Thyroid gland (tissue), 4 donors: Measurements from ENCODE around the gene ATP9B. TPM values are rescaled to one million over a fixed set of nuclear protein-coding genes. Genes with fewer than 3 reads are reported as not detected.
"Not testable (repeated sequence)": the region's sequence is repeated elsewhere in the genome, so short reads cannot be mapped to it uniquely, and the experiment has no call there.

Experiments used
- DNase-seq, 2 donors: peaks; one replicate each; pipeline ENCODE4 v3.0.0-alpha.2; 2019
- H3K27ac ChIP-seq, 3 donors: fragments of 200-600 bp; sonication (generic); 1 replicate in 2 of 3; 2 replicates in 1 of 3; pipeline ENCODE4 v1.5.1; 2016 to 2019; ENCODE audit warnings: mild to moderate bottlenecking in 1 of 3, moderate library complexity in 1 of 3
- H3K27me3 ChIP-seq: fragments of 200-600 bp; sonication (generic); one replicate; pipeline ENCODE4 v1.5.1; 2019
- H3K36me3 ChIP-seq, 2 donors: fragments of 200-600 bp; sonication (generic); one replicate each; pipeline ENCODE4 v1.5.1; 2016 to 2019
- H3K4me1 ChIP-seq, 2 donors: fragments of 200-600 bp; sonication (generic); one replicate each; pipeline ENCODE4 v1.5.1; 2017 to 2019
- H3K4me3 ChIP-seq, 3 donors: fragments of 200-600 bp; sonication (generic); replicated peaks in 1 of 3; 1 replicate in 2 of 3; 2 replicates in 1 of 3; pipeline ENCODE4 v1.5.1; 2016; ENCODE audit warnings: mild to moderate bottlenecking in 1 of 3
- H3K9me3 ChIP-seq: fragments of 200-600 bp; sonication (generic); one replicate; pipeline ENCODE4 v1.5.1; 2017
- CTCF ChIP-seq, 6 experiments: fragments of 200-600 bp in 3 of 6; fragments of 450-650 bp in 3 of 6; sonication (generic) in 3 of 6; IDR thresholded peaks; one replicate each; pipeline ENCODE4 v1.5.1; 2016 to 2019; ENCODE audit warnings: antibody characterized with exemption in 6 of 6, mild to moderate bottlenecking in 2 of 6, inconsistent platforms in 1 of 6, moderate library complexity in 1 of 6
- POLR2A ChIP-seq, 2 donors: fragments of 450-650 bp; IDR thresholded peaks; one replicate each; pipeline ENCODE4 v1.6.1; 2017; ENCODE audit warnings: antibody characterized with exemption in 2 of 2, mild to moderate bottlenecking in 2 of 2, moderate library complexity in 1 of 2
- WGBS, 2 donors: methylation state at CpG; one replicate each; pipeline ENCODE4 v1.1.5; 2017; 5-methylcytosine and 5-hydroxymethylcytosine counted together
- intact Hi-C: fragments of 100-400 bp; cut with DNase I; formaldehyde crosslinking; loops from one replicate; pipeline ENCODE4 v1.15.1; 2023
- total RNA-seq, 4 donors: library from RNA; depleted of rRNA; stranded (reverse); fragments of >200 nt; gene quantifications; one replicate each; pipeline ENCODE4 v1.2.3, GENCODE V29; 2016

ATP9B gene
- total RNA-seq, 4 donors from 2014 or later, result 30.6 to 58.1 (median 48.2) TPM

DNA sequence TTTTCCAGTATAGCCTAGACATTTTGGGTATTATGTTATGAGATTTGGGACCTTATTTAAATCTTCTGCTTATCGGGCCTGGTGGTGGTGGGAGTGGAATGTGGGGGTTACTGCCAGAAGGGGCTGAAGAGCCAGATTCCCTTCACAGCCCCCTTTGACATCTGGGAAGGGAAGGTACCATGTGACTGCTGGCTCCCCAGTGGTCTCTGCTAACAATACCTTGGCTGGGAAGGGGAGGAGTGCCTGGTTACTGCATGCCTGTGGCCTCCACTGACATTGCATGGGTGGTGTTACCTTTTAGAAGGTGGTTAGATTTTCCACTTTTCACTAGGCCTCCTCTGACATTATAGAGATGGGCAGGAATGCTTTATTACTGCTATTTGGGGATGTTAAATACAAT lies 8.0 kb downstream of the ATP9B start:
- Histone ChIP-seq H3K36me3 (no peaks in the 10 kb centered on the region), H3K27me3 (no peaks in the 10 kb centered on the region), H3K27ac (no peak overlapping the region), H3K4me1 (peaks cover 0 to 9% of the 10 kb centered on the region in 2 donors), H3K9me3 (no peaks in the 10 kb centered on the region), H3K4me3 (no peak overlapping the region)
- intact Hi-C loops, result no loop called here
- no peak for TF ChIP-seq POLR2A (IDR thresholded peaks at IDR 0.05)
- no peak for TF ChIP-seq CTCF (IDR thresholded peaks at IDR 0.05)
- no peak for DNase-seq
- WGBS, 2 donors, result 85 to 90% methylated on average over 1 of the region's 1 CpG

DNA sequence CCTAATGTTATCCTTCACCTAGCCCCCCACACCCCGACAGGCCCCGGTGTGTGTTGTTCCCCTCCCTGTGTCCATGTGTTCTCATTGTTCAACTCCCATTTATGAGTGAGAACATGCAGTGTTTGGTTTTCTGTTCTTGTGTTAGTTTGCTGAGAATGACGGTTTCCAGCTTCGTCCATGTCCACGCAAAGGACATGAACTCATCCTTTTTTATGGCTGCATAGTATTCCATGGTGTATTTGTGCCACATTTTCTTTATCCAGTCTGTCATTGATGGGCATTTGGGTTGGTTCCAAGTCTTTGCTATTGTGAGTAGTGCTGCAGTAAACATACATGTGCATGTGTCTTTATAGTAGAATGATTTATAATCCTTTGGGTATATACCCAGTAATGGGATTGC lies 9.6 kb downstream of the ATP9B start:
- H3K36me3 ChIP-seq, H3K4me3 ChIP-seq, H3K27ac ChIP-seq, intact Hi-C loops, H3K9me3 ChIP-seq, DNase-seq, H3K4me1 ChIP-seq, H3K27me3 ChIP-seq: not testable (repeated sequence)
- WGBS, 2 donors, result 98 to 99% methylated on average over 5 of the region's 5 CpGs

GRCh38 chr18:79092874-79093273 lies 23.7 kb downstream of the ATP9B start:
- intact Hi-C loops, result no loop called here
- Histone ChIP-seq H3K27ac (no peak overlapping the region), H3K9me3 (no peaks in the 10 kb centered on the region), H3K36me3 (no peaks in the 10 kb centered on the region), H3K4me3 (no peak overlapping the region), H3K4me1 (no peaks in the 10 kb centered on the region), H3K27me3 (no peaks in the 10 kb centered on the region)
- DNase-seq, result no peak
- no peak for TF ChIP-seq CTCF (IDR thresholded peaks at IDR 0.05)
- TF ChIP-seq POLR2A (IDR thresholded peaks at IDR 0.05), result no peak
- WGBS, 2 donors, result 76 to 85% methylated on average over 3 of the region's 3 CpGs

DNA sequence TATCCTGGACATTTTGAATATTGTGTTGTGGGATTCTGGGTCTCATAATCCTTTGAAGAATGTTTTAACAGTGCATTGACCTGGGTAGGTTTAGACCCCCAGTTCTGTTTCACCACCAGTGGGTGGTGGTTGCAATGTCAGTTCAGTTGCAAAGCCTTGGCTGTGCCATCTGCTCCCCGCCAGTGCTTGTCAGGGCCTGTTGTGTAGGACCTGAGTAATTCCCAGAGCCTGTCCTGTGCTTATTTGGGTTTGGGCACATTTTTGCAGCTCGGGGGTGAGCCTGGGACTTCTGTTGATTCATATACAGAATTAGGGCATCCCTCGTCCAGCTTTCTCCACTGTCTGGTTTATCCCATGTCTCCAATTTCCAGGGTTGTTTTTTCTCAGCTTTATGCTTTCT lies 24.8 kb downstream of the ATP9B start:
- Histone ChIP-seq H3K4me3 (no peak overlapping the region), H3K27ac (no peak overlapping the region), H3K36me3 (no peaks in the 10 kb centered on the region), H3K4me1 (no peaks in the 10 kb centered on the region), H3K9me3 (no peaks in the 10 kb centered on the region), H3K27me3 (no peaks in the 10 kb centered on the region)
- intact Hi-C loops, result no loop called here
- no peak for DNase-seq
- 86 to 100% methylated on average over 3 of the region's 3 CpGs for WGBS, 2 donors
- TF ChIP-seq POLR2A (IDR thresholded peaks at IDR 0.05) (no peak), CTCF (IDR thresholded peaks at IDR 0.05) (no peak)

GRCh38 chr18:79095216-79095615 lies 26.0 kb downstream of the ATP9B start:
- Histone ChIP-seq H3K27ac (no peak overlapping the region), H3K4me3 (no peak overlapping the region), H3K27me3 (no peaks in the 10 kb centered on the region), H3K9me3 (no peaks in the 10 kb centered on the region), H3K36me3 (no peaks in the 10 kb centered on the region), H3K4me1 (no peaks in the 10 kb centered on the region)
- no peak for TF ChIP-seq CTCF (IDR thresholded peaks at IDR 0.05)
- TF ChIP-seq POLR2A (IDR thresholded peaks at IDR 0.05), result no peak
- 32 to 70% methylated on average over 1 of the region's 1 CpG for WGBS, 2 donors
- intact Hi-C loops, result no loop called here
- DNase-seq, result no peak

GRCh38 chr18:79100944-79101343 lies 31.8 kb downstream of the ATP9B start:
- no peak for DNase-seq
- Histone ChIP-seq H3K4me3 (no peak overlapping the region), H3K27me3 (no peaks in the 10 kb centered on the region), H3K36me3 (no peaks in the 10 kb centered on the region), H3K4me1 (no peaks in the 10 kb centered on the region), H3K9me3 (no peaks in the 10 kb centered on the region), H3K27ac (no peak overlapping the region)
- intact Hi-C loops, result no loop called here
- WGBS, 2 donors, result 79 to 86% methylated on average over 2 of the region's 2 CpGs
- TF ChIP-seq CTCF (IDR thresholded peaks at IDR 0.05), result no peak
- no peak for TF ChIP-seq POLR2A (IDR thresholded peaks at IDR 0.05)
